Mammary epithelial cell (primary cell): Measurements from ENCODE around the gene TCF23.

Source experiments
- CTCF ChIP-seq, 2 donors: IDR thresholded peaks in 1 of 2; conservative IDR thresholded peaks in 1 of 2; 2 replicates each; pipeline ENCODE4 v1.5.1; 2011 to 2012; ENCODE audit warnings: inconsistent platforms in 2 of 2, low read length in 2 of 2, mild to moderate bottlenecking in 2 of 2, control low read depth in 1 of 2, low read depth in 1 of 2; ENCODE audit not compliant: insufficient read depth in 1 of 2; ENCODE audit errors: extremely low read depth in 1 of 2
- EZH2 ChIP-seq: IDR thresholded peaks from 2 replicates; pipeline ENCODE4 v1.6.1; 2012; ENCODE audit warnings: low read length, inconsistent platforms, borderline replicate concordance

GRCh38 chr2:27174638-27175037, 25.8 kb downstream of the TCF23 start:
- TF ChIP-seq CTCF (conservative IDR thresholded peaks at IDR 0.05 in 1 of 2, IDR thresholded peaks at IDR 0.05 in 1 of 2; ENCODE audit: extremely low read depth in 1 of 2, insufficient read depth in 1 of 2, low read depth in 1 of 2, low read length in 2 of 2) (no peak), EZH2 (no peak)
